GM18507 (cell line): ENCODE results near the gene LRIG1.
A peak's percentile ranks its signal among the peaks of the same experiment; 100 is the strongest.

Experiments
- DNase-seq: peaks from one replicate; pipeline ENCODE4 v3.0.0; 2011; ENCODE audit warnings: low read depth; ENCODE audit not compliant: insufficient read length; ENCODE audit errors: extremely low spot score
- FAIRE-seq: peaks from 2 replicates; lab custom pipeline; 2011; peaks lifted over from hg19 to GRCh38; lab: Jason Lieb, UNC

LRIG1 gene

DNA sequence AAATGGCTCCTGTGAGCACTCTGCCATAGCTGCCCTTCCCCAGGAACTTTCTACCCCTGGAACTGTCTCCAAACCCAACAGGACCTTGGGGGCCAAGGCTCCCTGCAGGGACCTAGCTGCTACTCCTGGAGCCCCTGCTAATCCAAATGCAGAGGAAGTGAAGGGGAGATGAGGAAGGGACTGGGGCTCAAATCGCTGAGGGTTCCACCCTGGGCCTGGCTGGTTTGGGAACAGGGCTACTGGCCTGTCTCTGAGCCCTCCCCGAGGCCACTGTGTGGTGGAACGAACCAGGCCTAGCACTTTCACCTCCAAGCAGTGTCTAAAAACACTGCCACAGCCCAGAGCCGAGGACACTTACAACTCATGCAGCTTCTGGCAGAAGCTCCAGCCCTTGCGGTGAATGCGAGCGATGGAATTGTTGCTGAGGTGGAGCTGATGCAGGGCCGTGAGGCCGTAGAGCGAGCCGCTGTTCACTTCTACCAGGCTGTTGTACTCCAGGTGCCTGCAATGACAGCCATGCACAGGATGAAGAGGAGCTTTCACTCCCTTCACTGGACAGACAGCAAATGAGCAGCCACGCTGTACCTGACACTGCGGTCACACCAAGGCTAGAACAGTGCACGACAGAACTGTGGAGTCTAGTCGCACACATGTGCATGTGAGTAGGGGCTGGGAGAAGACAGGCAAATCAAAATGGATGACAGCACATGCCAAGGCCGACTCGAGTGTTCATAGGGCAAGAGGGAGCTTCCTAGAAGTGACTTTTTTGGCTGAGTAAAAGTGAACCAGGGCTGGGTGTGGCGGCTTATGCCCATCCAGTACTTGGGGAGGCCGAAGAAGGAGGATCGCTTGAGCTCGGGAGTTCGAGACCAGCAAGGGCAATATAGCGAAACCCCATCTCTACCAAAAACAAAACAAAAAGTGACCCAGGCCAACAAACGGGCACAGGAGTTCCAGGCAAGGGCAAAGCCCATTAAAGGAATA lies 90.8 kb downstream of the LRIG1 start:
- FAIRE-seq (no peak), DNase-seq (no peak)

DNA sequence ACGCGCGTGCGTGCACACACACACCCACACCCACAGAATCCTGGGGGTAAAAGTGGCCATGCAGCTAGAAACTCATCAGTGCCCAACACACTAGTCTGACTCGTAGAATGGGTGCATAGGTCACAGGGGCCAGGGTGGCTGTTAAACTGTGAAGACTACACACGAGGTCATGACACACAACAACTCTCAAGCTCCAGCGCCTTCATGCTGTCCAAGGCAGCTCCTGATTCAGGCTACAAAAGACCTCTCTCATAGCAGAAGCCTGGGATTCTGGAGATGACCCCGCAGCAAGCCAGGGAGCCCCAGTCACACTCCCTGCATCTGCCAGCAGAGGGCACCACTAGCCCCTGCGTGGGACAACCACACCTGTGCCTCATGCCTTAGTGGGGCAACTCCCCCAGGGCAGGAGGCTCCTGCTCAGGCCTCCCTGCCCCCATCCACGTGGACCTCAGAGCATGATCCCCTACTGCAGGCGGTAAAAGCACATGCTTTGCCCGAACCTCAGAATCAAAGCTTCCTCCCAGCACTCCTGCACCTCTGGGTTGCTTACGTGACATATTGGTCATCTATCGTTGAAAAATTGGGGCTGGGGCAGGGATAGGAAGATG lies 93.1 kb downstream of the LRIG1 start:
- FAIRE-seq, result peak; percentile 73
- peak; percentile 75 for DNase-seq

DNA sequence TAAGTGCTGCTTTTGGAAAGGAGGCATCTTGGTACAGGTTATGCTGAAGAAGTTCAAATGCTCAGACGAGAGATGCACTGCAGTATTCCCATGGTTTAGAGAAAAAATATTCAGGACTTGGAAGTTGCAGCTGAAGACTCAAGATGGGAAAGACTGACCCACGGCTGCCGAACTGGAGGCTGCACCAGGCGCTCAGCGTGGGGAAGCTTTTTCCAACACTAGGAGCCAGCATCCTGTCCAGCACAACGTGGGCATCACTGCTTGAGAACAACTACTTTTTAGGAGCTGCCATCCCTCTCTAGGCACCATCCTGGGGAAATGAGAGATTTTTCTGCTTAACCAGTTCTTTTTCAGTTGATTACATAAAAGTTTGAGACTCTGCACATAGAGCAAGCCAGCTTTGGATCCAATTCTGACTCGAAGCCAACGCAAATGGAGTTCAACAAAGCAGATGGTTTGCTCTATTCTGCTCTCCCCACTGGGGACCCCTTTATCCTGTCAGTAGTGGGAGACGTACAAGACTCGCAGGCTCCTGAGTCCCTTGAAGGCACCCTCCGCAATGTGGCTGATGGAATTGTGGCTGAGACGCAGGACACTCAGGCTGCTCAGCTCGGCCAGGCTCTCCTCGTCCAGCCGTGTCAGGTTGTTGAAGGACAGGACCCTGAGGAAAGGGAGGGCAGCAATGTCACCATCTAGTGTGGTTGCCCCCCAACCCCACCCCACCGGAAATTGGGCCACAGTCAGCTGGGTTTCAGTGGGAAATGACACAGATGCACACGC lies 93.8 kb downstream of the LRIG1 start:
- no peak for FAIRE-seq

DNA sequence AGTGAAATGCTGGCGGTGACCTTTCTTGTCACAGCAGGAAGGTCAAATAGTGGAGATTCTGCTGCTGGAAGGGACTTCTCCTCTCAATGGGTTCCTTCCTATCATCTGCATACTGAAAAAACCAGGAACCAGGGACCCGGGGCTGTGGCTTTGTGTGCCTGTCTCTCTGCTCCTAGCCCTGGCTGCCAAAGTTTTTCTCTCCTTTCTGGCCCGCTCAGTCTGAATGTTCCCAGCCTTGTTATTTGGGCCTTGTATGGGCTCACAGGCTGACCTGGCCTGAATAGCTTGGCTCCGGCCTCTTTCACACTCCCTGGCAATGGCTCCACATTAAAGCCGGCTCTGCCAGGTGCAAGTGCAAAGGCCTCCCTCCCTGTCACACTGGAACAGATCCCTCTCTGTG lies 94.7 kb downstream of the LRIG1 start:
- FAIRE-seq (no peak), DNase-seq (no peak)

More for the DNA sequence above, 93.8 kb downstream of the LRIG1 start:
- DNase-seq, result no peak

DNA sequence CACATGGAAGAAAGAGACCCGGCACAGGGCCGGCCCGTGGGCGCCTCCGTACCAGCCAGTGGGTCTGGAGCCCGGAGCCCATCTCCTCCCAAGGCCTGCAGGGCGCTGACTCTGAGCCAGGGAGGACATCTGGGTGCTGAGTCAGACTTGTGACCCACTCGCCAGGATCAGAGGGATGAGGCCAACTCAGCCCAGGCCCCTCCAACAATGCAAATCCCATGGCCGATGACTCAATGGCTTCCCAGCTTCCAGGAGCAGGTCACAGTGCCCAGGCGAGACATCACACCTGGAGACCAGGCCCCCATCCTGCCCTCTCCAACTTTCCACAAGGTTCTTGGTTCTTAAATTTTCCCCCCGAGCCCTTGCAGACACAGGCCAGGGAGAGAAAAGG lies 95.1 kb downstream of the LRIG1 start:
- no peak for FAIRE-seq

DNA sequence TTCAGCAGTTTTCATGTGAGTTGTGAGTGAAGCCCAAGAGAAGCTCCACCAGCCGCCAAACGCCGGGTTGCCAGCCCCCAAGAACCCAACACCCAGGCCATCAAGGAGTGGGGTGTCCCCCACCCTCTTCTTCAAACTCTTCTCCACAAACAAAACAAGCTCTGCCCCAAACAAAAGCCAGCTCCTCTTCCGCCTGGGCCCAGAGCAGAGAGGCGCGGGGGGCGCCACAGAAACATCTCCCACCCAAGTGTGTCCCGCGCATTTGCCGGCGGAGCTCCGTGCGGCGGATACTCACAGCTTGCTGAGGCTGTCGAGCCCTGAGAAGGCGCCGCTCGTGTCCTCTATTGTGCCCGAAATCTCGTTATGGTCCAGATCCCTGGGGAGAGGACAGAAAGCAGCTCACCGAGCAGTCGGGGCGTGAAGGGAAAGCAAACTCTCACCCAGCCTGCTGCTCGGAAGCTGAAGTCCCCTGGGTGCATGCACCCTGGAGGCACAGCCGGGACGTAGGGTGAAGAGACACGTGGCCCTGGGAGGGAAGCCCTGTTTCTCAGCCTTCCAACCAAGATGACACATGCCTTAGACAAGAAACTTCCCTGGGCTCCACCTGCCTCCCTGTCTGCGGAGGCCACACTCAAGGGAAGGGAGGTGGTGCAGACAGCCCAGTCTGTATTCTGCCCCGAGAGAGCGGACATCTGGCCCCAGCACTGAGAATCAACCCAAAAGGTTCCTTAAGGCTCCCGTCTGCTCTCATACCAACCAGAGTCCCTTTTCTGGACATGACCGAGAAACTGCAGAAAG lies 95.7 kb downstream of the LRIG1 start:
- FAIRE-seq (no peak), DNase-seq (no peak)

More for the DNA sequence above, 95.1 kb downstream of the LRIG1 start:
- no peak for DNase-seq

DNA sequence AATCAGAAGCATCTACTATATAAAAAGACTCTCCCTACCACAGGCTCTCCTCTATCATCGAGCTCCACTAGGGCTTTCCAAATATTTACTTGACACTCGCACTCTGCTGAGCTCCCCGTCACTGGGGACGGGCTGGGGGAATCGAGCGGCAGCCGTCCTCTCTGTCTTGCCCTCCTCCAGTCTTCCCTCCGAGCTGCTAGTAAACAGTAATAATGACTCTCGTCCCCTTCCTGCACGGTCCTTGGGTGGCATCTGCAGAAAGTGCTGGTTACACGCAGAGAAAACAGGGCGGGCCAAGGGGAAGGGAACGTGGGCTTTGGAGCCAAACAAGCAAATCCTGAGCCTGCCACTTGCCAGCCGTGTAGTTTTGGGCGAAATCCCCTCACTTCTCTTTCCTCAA lies 96.6 kb downstream of the LRIG1 start:
- FAIRE-seq (no peak), DNase-seq (no peak)

DNA sequence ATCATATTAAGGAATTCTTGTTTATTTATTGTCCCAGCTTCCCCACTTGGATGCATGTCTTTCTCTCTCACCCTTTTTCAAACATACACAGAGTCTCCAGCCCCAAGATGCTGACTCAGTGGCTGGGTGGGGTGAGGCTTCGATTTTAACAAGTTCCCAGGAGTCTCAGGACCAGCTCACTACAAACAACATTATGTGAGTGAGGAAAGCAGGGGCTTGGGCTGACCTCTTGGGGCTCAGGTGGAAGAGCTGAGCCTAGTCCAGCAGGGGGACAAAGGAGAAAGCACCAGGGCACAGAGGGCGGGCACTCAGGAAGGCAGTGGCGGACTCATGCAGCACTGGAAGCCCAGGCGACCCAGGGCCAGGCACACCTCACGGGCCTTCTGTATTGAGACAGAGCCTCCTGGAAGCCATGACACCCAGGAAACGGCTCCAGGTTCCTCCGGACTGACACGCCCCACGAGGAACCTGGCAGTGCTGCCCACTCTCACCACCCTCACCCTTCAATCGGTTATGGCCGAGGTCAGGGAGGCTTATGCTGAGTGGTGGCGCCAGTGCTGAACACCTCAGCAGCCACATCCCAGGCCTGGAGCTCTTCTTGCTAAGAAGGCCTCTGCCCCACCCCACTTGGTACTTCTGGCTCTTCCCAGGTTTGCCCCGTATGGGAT lies 97.4 kb downstream of the LRIG1 start:
- FAIRE-seq (no peak), DNase-seq (no peak)

DNA sequence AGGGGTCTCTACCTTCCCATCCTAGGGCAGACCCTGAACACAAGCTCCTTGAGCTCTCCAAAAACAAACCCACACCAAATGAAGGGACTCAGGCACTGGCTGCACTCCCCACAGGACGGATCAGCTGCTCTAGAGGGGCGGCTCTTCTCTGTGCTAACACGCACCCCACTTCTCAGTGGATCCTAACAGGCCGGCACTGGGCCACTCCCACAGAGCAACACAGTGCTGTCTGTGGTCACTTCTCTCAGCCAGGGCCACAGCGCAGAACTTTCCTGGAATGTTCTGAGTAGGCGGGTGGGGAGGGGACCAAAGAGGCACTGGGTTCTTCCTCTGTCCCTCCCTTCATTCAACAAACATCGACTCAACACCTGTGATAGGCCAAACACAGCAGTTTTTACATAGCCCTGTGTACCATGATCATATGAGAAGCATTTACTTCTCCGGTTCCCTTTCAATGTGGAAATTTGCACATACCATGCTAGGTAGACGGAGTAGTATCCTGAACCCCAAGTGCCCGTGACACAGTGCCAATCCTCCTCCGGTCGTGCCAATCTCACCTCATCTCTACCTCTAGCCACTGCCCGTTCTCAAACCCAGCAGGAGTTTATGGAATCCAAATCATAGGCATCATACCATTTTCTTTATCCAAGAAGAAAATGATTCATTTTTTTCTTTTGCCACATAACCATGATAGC lies 98.1 kb downstream of the LRIG1 start:
- no peak for DNase-seq
- FAIRE-seq, result no peak

DNA sequence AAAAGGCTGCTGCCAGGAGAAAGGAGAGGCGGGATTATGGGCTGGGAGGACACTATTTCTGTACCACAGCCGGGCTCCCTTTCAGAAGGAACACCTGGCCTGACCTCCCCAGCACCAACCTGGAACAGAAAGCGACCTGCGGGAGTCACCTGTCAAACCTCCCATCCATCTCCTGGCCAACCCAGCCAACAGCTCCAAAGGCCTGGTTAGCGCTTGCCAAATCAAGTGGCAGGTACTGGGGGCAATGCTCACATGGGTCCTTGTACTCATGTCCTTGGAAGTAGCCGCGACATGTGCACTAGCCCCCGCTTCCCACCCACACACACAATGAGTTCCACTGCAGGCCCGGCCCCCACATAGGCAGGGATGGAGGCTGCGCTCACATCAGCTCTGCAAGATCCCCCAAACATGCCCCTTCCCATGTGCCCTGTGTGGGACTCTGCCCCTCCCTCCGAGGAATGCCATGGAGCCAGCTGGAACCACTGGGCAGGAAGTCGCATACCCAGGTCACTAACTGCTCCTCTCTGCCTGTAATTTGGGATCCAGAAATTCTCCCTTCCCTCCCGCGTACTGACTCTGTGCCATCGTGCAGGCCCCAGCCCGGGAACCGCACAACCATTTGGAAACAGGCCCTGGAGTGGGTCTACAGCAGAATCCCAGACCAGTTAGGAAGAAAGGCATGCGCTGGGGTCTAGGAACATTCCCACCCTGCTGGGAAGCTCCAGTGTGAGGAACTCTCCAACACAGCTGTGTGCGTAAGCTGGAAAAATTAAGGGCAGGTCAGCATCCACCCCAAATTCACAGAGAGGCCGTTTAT lies 98.9 kb downstream of the LRIG1 start:
- DNase-seq (no peak), FAIRE-seq (no peak)

DNA sequence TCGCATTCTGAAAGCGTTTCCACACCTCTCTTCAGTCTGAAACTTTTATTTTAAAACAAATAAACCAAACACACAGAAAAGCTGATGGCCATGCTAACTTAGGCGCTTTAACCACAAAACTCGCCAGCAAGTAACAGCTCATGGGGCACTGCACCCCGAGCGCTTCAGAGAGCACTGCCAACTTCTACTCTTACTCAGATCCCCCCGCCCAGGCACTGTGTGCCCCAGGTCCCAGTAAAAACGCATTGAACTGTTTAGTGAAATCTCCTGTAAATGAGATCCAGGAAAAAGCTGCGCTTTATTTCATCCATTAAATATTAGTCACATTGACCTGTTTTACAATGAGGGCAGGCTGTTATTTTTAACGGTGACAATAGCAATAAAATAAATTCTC lies 99.7 kb downstream of the LRIG1 start:
- FAIRE-seq (no peak), DNase-seq (no peak)

DNA sequence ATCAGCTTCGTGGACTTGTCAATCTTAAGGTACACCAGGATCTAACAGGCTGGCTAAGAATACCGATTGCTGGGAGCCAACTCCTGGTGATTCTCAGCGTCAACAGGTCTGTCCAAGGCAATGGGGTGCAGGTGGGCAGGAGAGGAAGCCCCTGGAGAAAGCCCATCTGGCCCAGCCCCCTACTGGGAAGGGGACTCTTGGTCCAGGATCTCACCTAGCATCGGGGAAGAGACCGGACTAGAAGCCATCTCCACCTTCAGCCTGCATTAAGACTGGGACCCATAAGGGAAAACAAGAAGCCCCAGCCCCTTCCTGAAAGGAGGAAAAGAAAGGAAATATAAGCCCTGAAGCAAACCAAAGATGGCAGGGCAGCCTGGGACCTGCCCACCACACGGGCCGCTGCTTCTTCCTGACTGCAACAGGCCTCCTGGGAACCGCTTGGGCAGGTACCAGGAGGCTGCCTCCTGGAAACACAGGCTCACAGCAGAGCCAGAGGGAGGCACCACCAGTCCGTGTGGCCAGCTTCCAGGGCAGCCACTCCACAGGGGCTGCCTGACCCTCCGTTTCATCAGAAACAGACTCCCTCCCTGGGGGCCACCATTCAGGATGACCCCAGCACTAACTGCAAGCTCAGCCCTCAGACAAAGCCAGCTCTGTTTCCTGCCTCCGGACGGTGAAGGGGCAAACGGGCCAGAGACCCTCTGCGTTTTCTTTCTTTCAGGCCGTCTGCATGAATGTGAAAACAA lies 100.2 kb downstream of the LRIG1 start:
- no peak for DNase-seq
- no peak for FAIRE-seq

DNA sequence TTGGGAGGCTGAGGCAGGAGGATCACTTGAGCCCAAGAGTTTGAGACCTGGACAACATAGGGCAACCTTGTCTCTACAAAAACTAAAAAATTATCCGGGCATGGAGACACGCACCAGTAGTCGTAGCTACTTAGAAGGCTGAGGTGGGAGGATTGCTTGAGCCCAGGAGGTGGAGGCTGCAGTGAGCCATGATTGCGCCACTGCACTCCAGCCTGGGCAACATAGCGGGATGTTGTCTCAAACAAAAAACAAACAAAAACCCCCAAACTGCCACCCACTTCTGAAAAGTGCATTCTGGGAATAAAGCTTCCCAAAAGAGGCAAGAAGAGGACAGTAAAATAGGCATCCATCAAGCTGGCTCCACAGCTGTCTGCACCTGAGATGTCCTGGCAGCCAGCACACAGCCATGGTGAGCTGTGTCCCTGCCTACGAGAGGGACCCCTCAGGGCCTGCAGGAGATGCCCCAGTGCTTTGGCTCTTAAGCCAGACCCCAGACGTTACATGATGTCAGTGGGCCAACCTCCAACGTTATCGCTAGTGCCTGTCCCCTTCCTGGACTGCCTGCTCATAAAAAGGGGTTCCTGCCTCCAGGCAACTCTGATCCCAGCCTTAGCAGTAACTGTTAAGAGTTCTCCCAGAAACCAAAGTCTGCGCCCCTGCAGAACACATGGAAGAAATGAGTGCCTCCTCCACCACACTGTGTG lies 101.1 kb downstream of the LRIG1 start:
- no peak for FAIRE-seq
- no peak for DNase-seq

DNA sequence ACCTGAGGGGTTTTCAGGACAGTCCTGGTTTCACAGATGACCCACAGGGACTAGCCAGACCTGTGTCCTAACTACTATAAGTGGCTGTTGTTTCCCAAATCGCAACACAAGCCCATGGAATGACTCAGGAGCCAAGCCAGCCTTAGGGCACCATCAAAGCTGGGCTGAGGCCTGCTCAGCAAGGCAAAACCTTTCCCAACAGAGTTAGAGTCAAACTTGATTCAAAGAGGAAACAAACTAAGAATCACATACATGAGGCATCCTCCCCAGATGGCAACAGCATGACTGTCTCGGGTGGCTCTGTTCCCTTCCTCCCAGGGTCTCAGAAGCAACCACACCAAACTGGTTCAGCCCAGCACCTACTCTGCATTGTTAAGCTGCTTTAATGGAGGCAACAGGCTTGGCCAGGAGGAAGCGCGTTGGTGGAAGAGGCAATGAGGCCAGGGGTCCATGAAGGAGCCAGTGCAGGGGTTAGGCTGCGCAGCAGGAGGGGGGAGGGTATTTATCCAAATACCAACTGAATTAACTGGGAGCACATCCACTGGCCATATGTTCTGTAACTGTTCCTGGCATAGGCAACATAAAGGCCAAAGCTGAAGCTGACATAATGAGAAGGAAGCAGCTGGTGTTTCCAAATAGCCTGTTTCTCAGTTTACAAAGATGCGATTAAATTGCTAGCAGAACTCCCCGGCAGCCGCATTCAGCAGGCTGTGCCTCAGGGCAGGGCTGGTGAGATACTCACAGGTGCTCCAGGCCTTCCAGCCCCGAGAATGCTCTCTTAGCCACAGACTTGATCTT lies 102.4 kb downstream of the LRIG1 start:
- FAIRE-seq (no peak), DNase-seq (no peak)

DNA sequence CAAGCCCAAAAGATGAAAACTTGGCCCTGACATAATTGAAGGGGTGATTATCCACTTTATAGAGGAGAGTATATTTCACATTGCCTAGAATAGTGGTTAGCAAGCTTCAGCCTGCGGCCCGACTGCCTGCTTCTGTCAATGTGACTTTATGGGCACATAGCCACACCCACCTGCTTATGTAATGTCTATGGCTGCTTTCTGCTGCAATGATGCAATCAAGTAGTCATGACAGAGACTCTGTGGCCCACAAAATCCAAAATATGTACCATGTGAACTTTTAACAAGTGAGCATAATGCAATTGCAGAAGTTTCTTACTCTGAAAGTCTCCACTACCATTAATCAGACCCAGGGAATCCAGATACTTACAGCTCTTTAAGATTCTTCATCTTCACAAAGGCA lies 103.1 kb downstream of the LRIG1 start:
- FAIRE-seq (no peak), DNase-seq (no peak)

DNA sequence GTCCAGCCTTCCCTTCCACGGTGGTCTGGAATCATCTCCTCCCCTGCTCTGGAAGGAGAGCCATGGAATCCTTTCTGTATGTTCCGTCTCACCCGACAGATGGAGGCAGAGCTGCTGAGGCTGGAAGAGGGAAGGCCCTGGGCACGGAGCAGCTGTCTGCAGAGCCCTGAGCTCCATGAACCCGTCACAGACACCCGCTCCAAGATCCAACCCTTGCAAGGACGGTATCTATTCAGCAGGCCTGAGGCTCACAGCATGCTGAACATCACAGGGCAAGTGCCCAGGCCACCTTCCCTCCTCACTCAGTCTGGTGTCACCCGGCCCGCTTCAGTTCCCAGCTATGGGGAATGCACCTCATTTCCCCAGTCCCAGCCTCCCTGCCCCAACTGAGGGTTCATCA lies 103.9 kb downstream of the LRIG1 start:
- DNase-seq (no peak), FAIRE-seq (no peak)
